ENCODE data around the gene FTSJ3.

Gene FTSJ3

GRCh38 chr17:63820963-63821561 is 6.4 kb downstream of the FTSJ3 start:
- no peak overlapping the region for H3K27ac ChIP-seq (ENCODE audit: low read length)
- no peak overlapping the region for H3K4me3 ChIP-seq (ENCODE audit: low read length)
- H3K4me1 ChIP-seq (ENCODE audit: insufficient read depth, low read length) = peaks cover 4% of the 10 kb centered on the region; the same call in 1 of the 2 replicates
- no peaks in the 10 kb centered on the region for H3K9me3 ChIP-seq (ENCODE audit: insufficient read depth, low read depth, low read length)
- H3K9ac ChIP-seq (ENCODE audit: low read depth, low read length) = no peak overlapping the region
- peaks cover 100% of the 10 kb centered on the region for H3K36me3 ChIP-seq (ENCODE audit: insufficient read depth, low read depth, low read length)
- H3K27me3 ChIP-seq (ENCODE audit: insufficient read depth, low read length) = no peaks in the 10 kb centered on the region

GRCh38 chr17:63819585-63820537 is 7.6 kb downstream of the FTSJ3 start:
- Histone ChIP-seq H3K27ac (ENCODE audit: low read length) (no peak overlapping the region), H3K36me3 (ENCODE audit: insufficient read depth, low read depth, low read length) (peaks cover 100% of the 10 kb centered on the region), H3K4me3 (ENCODE audit: low read length) (no peak overlapping the region)

GRCh38 chr17:63819131-63819530 is 8.3 kb downstream of the FTSJ3 start:
- no peak overlapping the region for H3K4me3 ChIP-seq (ENCODE audit: low read length)
- H3K4me1 ChIP-seq (ENCODE audit: insufficient read depth, low read length) = no peaks in the 10 kb centered on the region
- no peaks in the 10 kb centered on the region for H3K27me3 ChIP-seq (ENCODE audit: insufficient read depth, low read length)
- H3K27ac ChIP-seq (ENCODE audit: low read length) = no peak overlapping the region
- H3K9ac ChIP-seq (ENCODE audit: low read depth, low read length) = no peak overlapping the region
- peaks cover 100% of the 10 kb centered on the region for H3K36me3 ChIP-seq (ENCODE audit: insufficient read depth, low read depth, low read length)
- H3K9me3 ChIP-seq (ENCODE audit: insufficient read depth, low read depth, low read length) = no peaks in the 10 kb centered on the region

More at GRCh38 chr17:63819585-63820537, 7.6 kb downstream of the FTSJ3 start:
- Histone ChIP-seq H3K27me3 (ENCODE audit: insufficient read depth, low read length) (no peaks in the 10 kb centered on the region), H3K9me3 (ENCODE audit: insufficient read depth, low read depth, low read length) (no peaks in the 10 kb centered on the region), H3K9ac (ENCODE audit: low read depth, low read length) (no peak overlapping the region), H3K4me1 (ENCODE audit: insufficient read depth, low read length) (no peaks in the 10 kb centered on the region)

GRCh38 chr17:63817736-63818385 is 9.6 kb downstream of the FTSJ3 start:
- H3K27ac ChIP-seq (ENCODE audit: low read length) = no peak overlapping the region
- H3K36me3 ChIP-seq (ENCODE audit: insufficient read depth, low read depth, low read length) = peaks cover 100% of the 10 kb centered on the region
- H3K4me3 ChIP-seq (ENCODE audit: low read length) = no peak overlapping the region
- H3K27me3 ChIP-seq (ENCODE audit: insufficient read depth, low read length) = no peaks in the 10 kb centered on the region
- no peaks in the 10 kb centered on the region for H3K9me3 ChIP-seq (ENCODE audit: insufficient read depth, low read depth, low read length)
- no peaks in the 10 kb centered on the region for H3K4me1 ChIP-seq (ENCODE audit: insufficient read depth, low read length)
- no peak overlapping the region for H3K9ac ChIP-seq (ENCODE audit: low read depth, low read length)

GRCh38 chr17:63816669-63817068 is 10.8 kb downstream of the FTSJ3 start:
- H3K9me3 ChIP-seq (ENCODE audit: insufficient read depth, low read depth, low read length) = no peaks in the 10 kb centered on the region
- no peak overlapping the region for H3K9ac ChIP-seq (ENCODE audit: low read depth, low read length)
- no peak overlapping the region for H3K4me3 ChIP-seq (ENCODE audit: low read length)
- no peaks in the 10 kb centered on the region for H3K4me1 ChIP-seq (ENCODE audit: insufficient read depth, low read length)
- peaks cover 100% of the 10 kb centered on the region for H3K36me3 ChIP-seq (ENCODE audit: insufficient read depth, low read depth, low read length)
- H3K27ac ChIP-seq (ENCODE audit: low read length) = no peak overlapping the region
- no peaks in the 10 kb centered on the region for H3K27me3 ChIP-seq (ENCODE audit: insufficient read depth, low read length)

- H3K27ac ChIP-seq (ENCODE audit: low read length) = no peak overlapping the region
- no peaks in the 10 kb centered on the region for H3K4me1 ChIP-seq (ENCODE audit: insufficient read depth, low read length)
- no peaks in the 10 kb centered on the region for H3K27me3 ChIP-seq (ENCODE audit: insufficient read depth, low read length)
- H3K4me3 ChIP-seq (ENCODE audit: low read length) = no peak overlapping the region
- peaks cover 100% of the 10 kb centered on the region for H3K36me3 ChIP-seq (ENCODE audit: insufficient read depth, low read depth, low read length)
- H3K9ac ChIP-seq (ENCODE audit: low read depth, low read length) = no peak overlapping the region
- no peaks in the 10 kb centered on the region for H3K9me3 ChIP-seq (ENCODE audit: insufficient read depth, low read depth, low read length)
Measured at GRCh38 chr17:63816123-63816522, 11.3 kb downstream of the FTSJ3 start.

GRCh38 chr17:63809970-63810369 is 17.5 kb downstream of the FTSJ3 start:
- no peak overlapping the region for H3K27ac ChIP-seq (ENCODE audit: low read length)
- H3K9ac ChIP-seq (ENCODE audit: low read depth, low read length) = no peak overlapping the region
- H3K27me3 ChIP-seq (ENCODE audit: insufficient read depth, low read length) = no peaks in the 10 kb centered on the region
- peaks cover 100% of the 10 kb centered on the region for H3K36me3 ChIP-seq (ENCODE audit: insufficient read depth, low read depth, low read length)
- no peaks in the 10 kb centered on the region for H3K9me3 ChIP-seq (ENCODE audit: insufficient read depth, low read depth, low read length)
- H3K4me3 ChIP-seq (ENCODE audit: low read length) = no peak overlapping the region
- H3K4me1 ChIP-seq (ENCODE audit: insufficient read depth, low read length) = no peaks in the 10 kb centered on the region

- peaks cover 98% of the 10 kb centered on the region for H3K36me3 ChIP-seq (ENCODE audit: insufficient read depth, low read depth, low read length)
- no peak overlapping the region for H3K9ac ChIP-seq (ENCODE audit: low read depth, low read length)
Measured at GRCh38 chr17:63805591-63805990, 21.9 kb downstream of the FTSJ3 start.

GRCh38 chr17:63804328-63804727 is 23.1 kb downstream of the FTSJ3 start:
- Histone ChIP-seq H3K9me3 (ENCODE audit: insufficient read depth, low read depth, low read length) (no peaks in the 10 kb centered on the region), H3K27me3 (ENCODE audit: insufficient read depth, low read length) (no peaks in the 10 kb centered on the region), H3K9ac (ENCODE audit: low read depth, low read length) (no peak overlapping the region), H3K4me1 (ENCODE audit: insufficient read depth, low read length) (no peaks in the 10 kb centered on the region), H3K4me3 (ENCODE audit: low read length) (no peak overlapping the region), H3K27ac (ENCODE audit: low read length) (no peak overlapping the region), H3K36me3 (ENCODE audit: insufficient read depth, low read depth, low read length) (peaks cover 98% of the 10 kb centered on the region)

More at GRCh38 chr17:63805591-63805990, 21.9 kb downstream of the FTSJ3 start:
- Histone ChIP-seq H3K4me3 (ENCODE audit: low read length) (no peak overlapping the region), H3K9me3 (ENCODE audit: insufficient read depth, low read depth, low read length) (no peaks in the 10 kb centered on the region), H3K27me3 (ENCODE audit: insufficient read depth, low read length) (no peaks in the 10 kb centered on the region), H3K27ac (ENCODE audit: low read length) (no peak overlapping the region), H3K4me1 (ENCODE audit: insufficient read depth, low read length) (no peaks in the 10 kb centered on the region)

GRCh38 chr17:63800783-63801182 is 26.7 kb downstream of the FTSJ3 start:
- H3K4me3 ChIP-seq (ENCODE audit: low read length) = no peak overlapping the region
- H3K36me3 ChIP-seq (ENCODE audit: insufficient read depth, low read depth, low read length) = peaks cover 98% of the 10 kb centered on the region
- no peaks in the 10 kb centered on the region for H3K27me3 ChIP-seq (ENCODE audit: insufficient read depth, low read length)
- H3K9me3 ChIP-seq (ENCODE audit: insufficient read depth, low read depth, low read length) = no peaks in the 10 kb centered on the region
- H3K27ac ChIP-seq (ENCODE audit: low read length) = no peak overlapping the region
- no peaks in the 10 kb centered on the region for H3K4me1 ChIP-seq (ENCODE audit: insufficient read depth, low read length)
- H3K9ac ChIP-seq (ENCODE audit: low read depth, low read length) = no peak overlapping the region

- Histone ChIP-seq H3K9ac (ENCODE audit: low read depth, low read length) (no peak overlapping the region), H3K9me3 (ENCODE audit: insufficient read depth, low read depth, low read length) (no peaks in the 10 kb centered on the region), H3K36me3 (ENCODE audit: insufficient read depth, low read depth, low read length) (peaks cover 99% of the 10 kb centered on the region), H3K4me3 (ENCODE audit: low read length) (no peak overlapping the region), H3K27me3 (ENCODE audit: insufficient read depth, low read length) (no peaks in the 10 kb centered on the region), H3K27ac (ENCODE audit: low read length) (no peak overlapping the region), H3K4me1 (ENCODE audit: insufficient read depth, low read length) (no peaks in the 10 kb centered on the region)
Measured at GRCh38 chr17:63798572-63799106, 28.8 kb downstream of the FTSJ3 start.

Measured in iPS-20b (cell line).